HepG2 (cell line): Measurements from ENCODE around the gene ZSCAN23.

Source experiments
- AGO2 ChIP-seq: fragments of 200-400 bp; formaldehyde crosslinking; optimal IDR thresholded peaks from 2 replicates; pipeline ENCODE3; 2017; ENCODE audit warnings: mild to moderate bottlenecking, low read depth, low read length, moderate library complexity
- CEBPB ChIP-seq: IDR thresholded peaks from 2 replicates; pipeline ENCODE4 v1.6.1; 2011; ENCODE audit warnings: low read depth, low read length, improper control_type of control experiment, borderline replicate concordance
- EP300 ChIP-seq, 3 experiments: sonication (generic) in 1 of 3; formaldehyde crosslinking in 1 of 3; IDR thresholded peaks; 2 replicates each; pipeline versions ENCODE4 v1.5.1 to v1.6.1; 2011 to 2020; ENCODE audit warnings: low read depth in 2 of 3, low read length in 2 of 3, borderline replicate concordance in 1 of 3, improper control_type of control experiment in 1 of 3, mild to moderate bottlenecking in 1 of 3, missing genetic modification reagents in 1 of 3, moderate library complexity in 1 of 3
- GABPA ChIP-seq, 2 experiments: IDR thresholded peaks; 2 replicates each; pipeline ENCODE4 v1.6.1; 2011 to 2016; ENCODE audit warnings: low read depth in 2 of 2, low read length in 1 of 2, missing biosample characterization in 1 of 2, missing genetic modification characterization in 1 of 2
- HMGA1 ChIP-seq: sonication (generic); formaldehyde crosslinking; conservative IDR thresholded peaks from 2 replicates; pipeline ENCODE4 v1.4.0; 2020; ENCODE audit warnings: missing genetic modification reagents
- MYC ChIP-seq: sonication (generic); formaldehyde crosslinking; IDR thresholded peaks from 2 replicates; pipeline ENCODE4 v1.9.0; 2021; ENCODE audit warnings: missing genetic modification reagents, borderline replicate concordance
- RELA ChIP-seq: sonication (generic); formaldehyde crosslinking; IDR thresholded peaks from 2 replicates; pipeline ENCODE4 v1.4.0; 2020; ENCODE audit warnings: missing genetic modification reagents
- ZNF607 ChIP-seq: sonication (generic); formaldehyde crosslinking; IDR thresholded peaks from 2 replicates; pipeline ENCODE4 v1.5.1; 2020; ENCODE audit warnings: missing genetic modification reagents, mild to moderate bottlenecking, borderline replicate concordance
- ZNF609 ChIP-seq: sonication (generic); formaldehyde crosslinking; IDR thresholded peaks from 2 replicates; pipeline ENCODE4 v1.4.0; 2020; ENCODE audit warnings: mild to moderate bottlenecking, missing genetic modification reagents, borderline replicate concordance
- ZZZ3 ChIP-seq: sonication (generic); formaldehyde crosslinking; IDR thresholded peaks from 2 replicates; pipeline ENCODE4 v1.4.0; 2020; ENCODE audit warnings: missing genetic modification reagents, mild to moderate bottlenecking, borderline replicate concordance
- TF ChIP-seq, protein P1 (sequence below): sonication (generic); formaldehyde crosslinking; IDR thresholded peaks from 2 replicates; pipeline ENCODE4 v1.5.0; 2020; ENCODE audit warnings: mild to moderate bottlenecking, missing genetic modification reagents, borderline replicate concordance
- TF ChIP-seq, protein P2 (sequence below): sonication (generic); formaldehyde crosslinking; IDR thresholded peaks from 2 replicates; pipeline ENCODE4 v1.5.0; 2020; ENCODE audit warnings: mild to moderate bottlenecking, missing genetic modification reagents, moderate library complexity

GRCh38 chr6:28423546-28423945 is 19.7 kb downstream of the ZSCAN23 start:
- TF ChIP-seq RELA (CRISPR knock-in tag) (no peak), ZZZ3 (CRISPR knock-in tag) (no peak), EP300 (IDR thresholded peaks at IDR 0.05; ENCODE audit: low read depth in 2 of 2, low read length in 2 of 2) (no peak), EP300 (CRISPR knock-in tag; IDR thresholded peaks at IDR 0.05; ENCODE audit: borderline replicate concordance) (no peak), ZNF607 (CRISPR knock-in tag) (no peak), HMGA1 (no peak), AGO2 (no peak), CEBPB (no peak), ZNF609 (CRISPR knock-in tag) (no peak), GABPA (IDR thresholded peaks at IDR 0.05; ENCODE audit: low read depth, low read length) (no peak), GABPA (CRISPR knock-in tag; IDR thresholded peaks at IDR 0.05; ENCODE audit: low read depth) (no peak), MYC (no peak)
- TF ChIP-seq, protein P1, sequence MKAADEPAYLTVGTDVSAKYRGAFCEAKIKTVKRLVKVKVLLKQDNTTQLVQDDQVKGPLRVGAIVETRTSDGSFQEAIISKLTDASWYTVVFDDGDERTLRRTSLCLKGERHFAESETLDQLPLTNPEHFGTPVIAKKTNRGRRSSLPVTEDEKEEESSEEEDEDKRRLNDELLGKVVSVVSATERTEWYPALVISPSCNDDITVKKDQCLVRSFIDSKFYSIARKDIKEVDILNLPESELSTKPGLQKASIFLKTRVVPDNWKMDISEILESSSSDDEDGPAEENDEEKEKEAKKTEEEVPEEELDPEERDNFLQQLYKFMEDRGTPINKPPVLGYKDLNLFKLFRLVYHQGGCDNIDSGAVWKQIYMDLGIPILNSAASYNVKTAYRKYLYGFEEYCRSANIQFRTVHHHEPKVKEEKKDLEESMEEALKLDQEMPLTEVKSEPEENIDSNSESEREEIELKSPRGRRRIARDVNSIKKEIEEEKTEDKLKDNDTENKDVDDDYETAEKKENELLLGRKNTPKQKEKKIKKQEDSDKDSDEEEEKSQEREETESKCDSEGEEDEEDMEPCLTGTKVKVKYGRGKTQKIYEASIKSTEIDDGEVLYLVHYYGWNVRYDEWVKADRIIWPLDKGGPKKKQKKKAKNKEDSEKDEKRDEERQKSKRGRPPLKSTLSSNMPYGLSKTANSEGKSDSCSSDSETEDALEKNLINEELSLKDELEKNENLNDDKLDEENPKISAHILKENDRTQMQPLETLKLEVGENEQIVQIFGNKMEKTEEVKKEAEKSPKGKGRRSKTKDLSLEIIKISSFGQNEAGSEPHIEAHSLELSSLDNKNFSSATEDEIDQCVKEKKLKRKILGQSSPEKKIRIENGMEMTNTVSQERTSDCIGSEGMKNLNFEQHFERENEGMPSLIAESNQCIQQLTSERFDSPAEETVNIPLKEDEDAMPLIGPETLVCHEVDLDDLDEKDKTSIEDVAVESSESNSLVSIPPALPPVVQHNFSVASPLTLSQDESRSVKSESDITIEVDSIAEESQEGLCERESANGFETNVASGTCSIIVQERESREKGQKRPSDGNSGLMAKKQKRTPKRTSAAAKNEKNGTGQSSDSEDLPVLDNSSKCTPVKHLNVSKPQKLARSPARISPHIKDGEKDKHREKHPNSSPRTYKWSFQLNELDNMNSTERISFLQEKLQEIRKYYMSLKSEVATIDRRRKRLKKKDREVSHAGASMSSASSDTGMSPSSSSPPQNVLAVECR (CRISPR knock-in tag): no peak
- TF ChIP-seq, protein P2, sequence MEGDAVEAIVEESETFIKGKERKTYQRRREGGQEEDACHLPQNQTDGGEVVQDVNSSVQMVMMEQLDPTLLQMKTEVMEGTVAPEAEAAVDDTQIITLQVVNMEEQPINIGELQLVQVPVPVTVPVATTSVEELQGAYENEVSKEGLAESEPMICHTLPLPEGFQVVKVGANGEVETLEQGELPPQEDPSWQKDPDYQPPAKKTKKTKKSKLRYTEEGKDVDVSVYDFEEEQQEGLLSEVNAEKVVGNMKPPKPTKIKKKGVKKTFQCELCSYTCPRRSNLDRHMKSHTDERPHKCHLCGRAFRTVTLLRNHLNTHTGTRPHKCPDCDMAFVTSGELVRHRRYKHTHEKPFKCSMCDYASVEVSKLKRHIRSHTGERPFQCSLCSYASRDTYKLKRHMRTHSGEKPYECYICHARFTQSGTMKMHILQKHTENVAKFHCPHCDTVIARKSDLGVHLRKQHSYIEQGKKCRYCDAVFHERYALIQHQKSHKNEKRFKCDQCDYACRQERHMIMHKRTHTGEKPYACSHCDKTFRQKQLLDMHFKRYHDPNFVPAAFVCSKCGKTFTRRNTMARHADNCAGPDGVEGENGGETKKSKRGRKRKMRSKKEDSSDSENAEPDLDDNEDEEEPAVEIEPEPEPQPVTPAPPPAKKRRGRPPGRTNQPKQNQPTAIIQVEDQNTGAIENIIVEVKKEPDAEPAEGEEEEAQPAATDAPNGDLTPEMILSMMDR (CRISPR knock-in tag): no peak
